ENCODE data around the gene CUL1. TPM values are rescaled to one million over a fixed set of nuclear protein-coding genes. Genes with fewer than 3 reads are reported as not detected.
A peak's percentile ranks its signal among the peaks of the same experiment; 100 is the strongest.
"Not testable (repeated sequence)": the region's sequence is repeated elsewhere in the genome, so short reads cannot be mapped to it uniquely, and the experiment has no call there.

Gene CUL1
- total RNA-seq, 2 experiments from 2014 or later, result 72.7 to 75.3 TPM

GRCh38 chr7:148703671-148703962 lies 4.9 kb downstream of the CUL1 start:
- not testable (repeated sequence) for H3K9me3 Mint-ChIP-seq, H3K4me3 Mint-ChIP-seq, H3K27me3 Mint-ChIP-seq, H3K27ac Mint-ChIP-seq, DNase-seq
- peaks cover 23% of the 10 kb centered on the region for H3K36me3 Mint-ChIP-seq
- H3K4me1 Mint-ChIP-seq, result peaks cover 74% of the 10 kb centered on the region

GRCh38 chr7:148704189-148704588 lies 5.5 kb downstream of the CUL1 start:
- Mint-ChIP-seq H3K4me3 (no peak overlapping the region), H3K9me3 (no peaks in the 10 kb centered on the region), H3K36me3 (peaks cover 23% of the 10 kb centered on the region), H3K27ac (no peak overlapping the region), H3K4me1 (peaks cover 80% of the 10 kb centered on the region), H3K27me3 (no peaks in the 10 kb centered on the region)
- no peak for DNase-seq

GRCh38 chr7:148704970-148705369 lies 6.3 kb downstream of the CUL1 start:
- Mint-ChIP-seq H3K4me3 (no peak overlapping the region), H3K27ac (no peak overlapping the region), H3K4me1 (peaks cover 81% of the 10 kb centered on the region), H3K36me3 (peaks cover 21% of the 10 kb centered on the region), H3K27me3 (no peaks in the 10 kb centered on the region), H3K9me3 (no peaks in the 10 kb centered on the region)
- no peak for DNase-seq

GRCh38 chr7:148706368-148706767 lies 7.7 kb downstream of the CUL1 start:
- H3K4me1 Mint-ChIP-seq, result peaks cover 77% of the 10 kb centered on the region
- no peak for DNase-seq
- H3K27me3 Mint-ChIP-seq, result no peaks in the 10 kb centered on the region
- peaks cover 15% of the 10 kb centered on the region for H3K36me3 Mint-ChIP-seq
- H3K27ac Mint-ChIP-seq, result no peak overlapping the region
- H3K4me3 Mint-ChIP-seq, result no peak overlapping the region
- no peaks in the 10 kb centered on the region for H3K9me3 Mint-ChIP-seq

- Mint-ChIP-seq H3K9me3 (no peaks in the 10 kb centered on the region), H3K27me3 (no peaks in the 10 kb centered on the region), H3K36me3 (peaks cover 10% of the 10 kb centered on the region), H3K4me1 (peaks cover 77% of the 10 kb centered on the region), H3K4me3 (no peak overlapping the region), H3K27ac (peak overlapping the region; percentile 5)
- no peak for DNase-seq
Measured at GRCh38 chr7:148708026-148708885, 9.6 kb downstream of the CUL1 start.

GRCh38 chr7:148709014-148709413 lies 10.3 kb downstream of the CUL1 start:
- H3K36me3 Mint-ChIP-seq, result peaks cover 14% of the 10 kb centered on the region
- no peaks in the 10 kb centered on the region for H3K27me3 Mint-ChIP-seq
- DNase-seq, result no peak
- H3K4me1 Mint-ChIP-seq, result peaks cover 76% of the 10 kb centered on the region
- H3K9me3 Mint-ChIP-seq, result no peaks in the 10 kb centered on the region
- H3K4me3 Mint-ChIP-seq, result no peak overlapping the region
- H3K27ac Mint-ChIP-seq, result no peak overlapping the region

- H3K36me3 Mint-ChIP-seq, result peaks cover 27% of the 10 kb centered on the region
- not testable (repeated sequence) for H3K27me3 Mint-ChIP-seq
Measured at GRCh38 chr7:148710426-148710825, 11.7 kb downstream of the CUL1 start.

GRCh38 chr7:148711191-148712102 lies 12.7 kb downstream of the CUL1 start:
- Mint-ChIP-seq H3K36me3 (peaks cover 31% of the 10 kb centered on the region), H3K4me3 (no peak overlapping the region), H3K27ac (no peak overlapping the region), H3K27me3 (no peaks in the 10 kb centered on the region), H3K4me1 (peaks cover 75% of the 10 kb centered on the region), H3K9me3 (peaks cover 1% of the 10 kb centered on the region)
- no peak for DNase-seq

More at GRCh38 chr7:148710426-148710825, 11.7 kb downstream of the CUL1 start:
- not testable (repeated sequence) for H3K9me3 Mint-ChIP-seq, DNase-seq, H3K4me3 Mint-ChIP-seq, H3K27ac Mint-ChIP-seq
- H3K4me1 Mint-ChIP-seq, result peaks cover 77% of the 10 kb centered on the region

GRCh38 chr7:148712678-148713329 lies 14.1 kb downstream of the CUL1 start:
- H3K4me1 Mint-ChIP-seq, result peaks cover 72% of the 10 kb centered on the region
- peaks cover 3% of the 10 kb centered on the region for H3K9me3 Mint-ChIP-seq
- H3K36me3 Mint-ChIP-seq, result peaks cover 39% of the 10 kb centered on the region
- no peak overlapping the region for H3K27ac Mint-ChIP-seq
- H3K27me3 Mint-ChIP-seq, result no peaks in the 10 kb centered on the region
- no peak overlapping the region for H3K4me3 Mint-ChIP-seq
- DNase-seq, result no peak

- no peak for DNase-seq
- no peaks in the 10 kb centered on the region for H3K27me3 Mint-ChIP-seq
- H3K36me3 Mint-ChIP-seq, result peaks cover 42% of the 10 kb centered on the region
- peaks cover 67% of the 10 kb centered on the region for H3K4me1 Mint-ChIP-seq
- peaks cover 3% of the 10 kb centered on the region for H3K9me3 Mint-ChIP-seq
- no peak overlapping the region for H3K27ac Mint-ChIP-seq
- no peak overlapping the region for H3K4me3 Mint-ChIP-seq
Measured at GRCh38 chr7:148714498-148714897, 15.8 kb downstream of the CUL1 start.

GRCh38 chr7:148715027-148715426 lies 16.3 kb downstream of the CUL1 start:
- DNase-seq, result no peak
- Mint-ChIP-seq H3K4me3 (no peak overlapping the region), H3K9me3 (peaks cover 3% of the 10 kb centered on the region), H3K4me1 (peaks cover 67% of the 10 kb centered on the region), H3K27me3 (no peaks in the 10 kb centered on the region), H3K36me3 (peaks cover 42% of the 10 kb centered on the region), H3K27ac (peak overlapping the region; percentile 12)

GRCh38 chr7:148717266-148717793 lies 18.6 kb downstream of the CUL1 start:
- H3K27me3 Mint-ChIP-seq, result no peaks in the 10 kb centered on the region

GRCh38 chr7:148718431-148718830 lies 19.7 kb downstream of the CUL1 start:
- peaks cover 40% of the 10 kb centered on the region for H3K36me3 Mint-ChIP-seq
- no peak for DNase-seq
- H3K27me3 Mint-ChIP-seq, result no peaks in the 10 kb centered on the region
- no peak overlapping the region for H3K4me3 Mint-ChIP-seq
- H3K27ac Mint-ChIP-seq, result no peak overlapping the region
- peaks cover 3% of the 10 kb centered on the region for H3K9me3 Mint-ChIP-seq
- peaks cover 69% of the 10 kb centered on the region for H3K4me1 Mint-ChIP-seq

More at GRCh38 chr7:148717266-148717793, 18.6 kb downstream of the CUL1 start:
- Mint-ChIP-seq H3K36me3 (peaks cover 42% of the 10 kb centered on the region), H3K4me3 (no peak overlapping the region), H3K27ac (no peak overlapping the region), H3K4me1 (peaks cover 70% of the 10 kb centered on the region), H3K9me3 (peaks cover 3% of the 10 kb centered on the region)
- DNase-seq, result no peak

GRCh38 chr7:148719753-148720152 lies 21.1 kb downstream of the CUL1 start:
- no peak for DNase-seq
- no peak overlapping the region for H3K4me3 Mint-ChIP-seq
- H3K27ac Mint-ChIP-seq, result no peak overlapping the region
- H3K27me3 Mint-ChIP-seq, result no peaks in the 10 kb centered on the region
- peaks cover 33% of the 10 kb centered on the region for H3K36me3 Mint-ChIP-seq
- peaks cover 70% of the 10 kb centered on the region for H3K4me1 Mint-ChIP-seq
- peaks cover 3% of the 10 kb centered on the region for H3K9me3 Mint-ChIP-seq

GRCh38 chr7:148720472-148720871 lies 21.8 kb downstream of the CUL1 start:
- H3K4me1 Mint-ChIP-seq, result peaks cover 71% of the 10 kb centered on the region
- H3K9me3 Mint-ChIP-seq, result peaks cover 3% of the 10 kb centered on the region
- no peak overlapping the region for H3K4me3 Mint-ChIP-seq
- no peaks in the 10 kb centered on the region for H3K27me3 Mint-ChIP-seq
- peaks cover 28% of the 10 kb centered on the region for H3K36me3 Mint-ChIP-seq
- DNase-seq, result no peak
- H3K27ac Mint-ChIP-seq, result no peak overlapping the region
